Osteocyte (in vitro differentiated cells): ENCODE results near the gene ZNF320. TPM values are rescaled to one million over a fixed set of nuclear protein-coding genes. Genes with fewer than 3 reads are reported as not detected.
"Not testable (repeated sequence)": the region's sequence is repeated elsewhere in the genome, so short reads cannot be mapped to it uniquely, and the experiment has no call there.

Experiments
- DNase-seq: peaks from one replicate; pipeline ENCODE4 v3.0.0; 2021; ENCODE audit warnings: mixed read lengths; ENCODE audit not compliant: unreplicated experiment; ENCODE audit errors: extremely low spot score
- H3K27ac Mint-ChIP-seq: one replicate; pipeline ENCODE4 v1.8.0; 2021; ENCODE audit warnings: mild to moderate bottlenecking, mixed read lengths; ENCODE audit not compliant: unreplicated experiment
- H3K27me3 Mint-ChIP-seq: one replicate; pipeline ENCODE4 v1.8.0; 2021; ENCODE audit warnings: mixed read lengths; ENCODE audit not compliant: unreplicated experiment
- H3K36me3 Mint-ChIP-seq: one replicate; pipeline ENCODE4 v1.8.0; 2021; ENCODE audit warnings: mixed read lengths; ENCODE audit not compliant: unreplicated experiment
- H3K4me1 Mint-ChIP-seq: one replicate; pipeline ENCODE4 v1.8.0; 2021; ENCODE audit warnings: mixed read lengths; ENCODE audit not compliant: unreplicated experiment
- H3K4me3 Mint-ChIP-seq: one replicate; pipeline ENCODE4 v1.8.0; 2021; ENCODE audit warnings: mild to moderate bottlenecking, moderate library complexity, mixed read lengths; ENCODE audit not compliant: unreplicated experiment
- H3K9me3 Mint-ChIP-seq: one replicate; pipeline ENCODE4 v1.8.0; 2021; ENCODE audit warnings: mixed read lengths; ENCODE audit not compliant: unreplicated experiment
- total RNA-seq: library from RNA; stranded (reverse); gene quantifications from 2 replicates; pipeline ENCODE4 v1.2.1, GENCODE V29; 2021
- TF ChIP-seq, protein P1 (sequence below): fragments of 200-600 bp; sonication (generic); IDR thresholded peaks from 2 replicates; pipeline ENCODE4 v1.5.0; 2021; ENCODE audit warnings: antibody characterized with exemption, mild to moderate bottlenecking, moderate library complexity

Gene ZNF320
- total RNA-seq, 1 donor from 2014 or later = 20.1 TPM

- TF ChIP-seq, protein P1, sequence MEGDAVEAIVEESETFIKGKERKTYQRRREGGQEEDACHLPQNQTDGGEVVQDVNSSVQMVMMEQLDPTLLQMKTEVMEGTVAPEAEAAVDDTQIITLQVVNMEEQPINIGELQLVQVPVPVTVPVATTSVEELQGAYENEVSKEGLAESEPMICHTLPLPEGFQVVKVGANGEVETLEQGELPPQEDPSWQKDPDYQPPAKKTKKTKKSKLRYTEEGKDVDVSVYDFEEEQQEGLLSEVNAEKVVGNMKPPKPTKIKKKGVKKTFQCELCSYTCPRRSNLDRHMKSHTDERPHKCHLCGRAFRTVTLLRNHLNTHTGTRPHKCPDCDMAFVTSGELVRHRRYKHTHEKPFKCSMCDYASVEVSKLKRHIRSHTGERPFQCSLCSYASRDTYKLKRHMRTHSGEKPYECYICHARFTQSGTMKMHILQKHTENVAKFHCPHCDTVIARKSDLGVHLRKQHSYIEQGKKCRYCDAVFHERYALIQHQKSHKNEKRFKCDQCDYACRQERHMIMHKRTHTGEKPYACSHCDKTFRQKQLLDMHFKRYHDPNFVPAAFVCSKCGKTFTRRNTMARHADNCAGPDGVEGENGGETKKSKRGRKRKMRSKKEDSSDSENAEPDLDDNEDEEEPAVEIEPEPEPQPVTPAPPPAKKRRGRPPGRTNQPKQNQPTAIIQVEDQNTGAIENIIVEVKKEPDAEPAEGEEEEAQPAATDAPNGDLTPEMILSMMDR = no peak
- Mint-ChIP-seq H3K4me1 (peaks cover 23% of the 10 kb centered on the region), H3K4me3 (no peak overlapping the region), H3K27me3 (no peaks in the 10 kb centered on the region), H3K36me3 (peaks cover 16% of the 10 kb centered on the region), H3K9me3 (no peaks in the 10 kb centered on the region), H3K27ac (no peak overlapping the region)
- DNase-seq = no peak
Observed at GRCh38 chr19:52938761-52939160, 41.3 kb upstream of the ZNF320 start.

- Mint-ChIP-seq H3K27me3 (no peaks in the 10 kb centered on the region), H3K36me3 (peaks cover 24% of the 10 kb centered on the region), H3K4me3 (no peak overlapping the region), H3K4me1 (peaks cover 17% of the 10 kb centered on the region), H3K9me3 (peaks cover 8% of the 10 kb centered on the region), H3K27ac (no peak overlapping the region)
- TF ChIP-seq, protein P1 = no peak
- DNase-seq = no peak
Observed at GRCh38 chr19:52936954-52937325, 39.5 kb upstream of the ZNF320 start.

DNA sequence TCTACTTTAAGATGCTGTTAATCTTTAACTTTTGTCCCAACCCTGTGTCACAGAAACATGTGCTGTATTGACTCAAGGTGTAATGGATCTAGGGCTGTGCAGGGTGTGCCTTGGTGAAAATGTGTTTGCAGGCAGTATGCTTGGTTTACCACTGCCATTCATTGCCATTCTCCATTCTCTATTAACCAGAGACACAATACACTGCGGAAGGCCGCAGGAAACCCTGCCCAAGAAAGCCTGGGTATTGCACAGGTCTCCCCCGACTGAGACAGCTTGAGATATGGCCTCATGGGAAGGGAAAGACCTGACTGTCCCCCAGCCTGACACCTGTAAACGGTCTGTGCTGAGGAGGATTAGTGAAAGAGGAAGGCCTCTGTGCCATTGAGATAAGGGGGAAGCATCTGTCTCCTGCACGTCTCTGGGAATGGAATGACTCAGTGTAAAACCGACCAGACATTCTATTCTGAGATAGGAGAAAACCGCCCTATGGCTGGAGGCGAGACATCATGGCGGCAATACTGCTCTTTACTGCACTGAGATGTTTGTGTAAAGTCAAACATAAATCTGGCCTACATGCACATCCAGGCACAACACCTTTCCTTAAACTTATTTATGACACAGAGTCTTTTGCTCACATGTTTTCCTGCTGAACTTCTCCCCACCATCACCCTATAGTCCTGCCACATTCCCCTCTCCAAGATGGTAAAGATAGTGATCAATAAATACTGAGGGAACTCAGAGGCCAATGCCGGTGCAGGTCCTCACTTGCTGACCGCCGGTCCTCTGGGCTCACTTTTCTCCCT, 38.9 kb upstream of the ZNF320 start:
- Mint-ChIP-seq H3K36me3 (peaks cover 26% of the 10 kb centered on the region), H3K9me3 (peaks cover 8% of the 10 kb centered on the region), H3K27me3 (no peaks in the 10 kb centered on the region), H3K27ac (no peak overlapping the region), H3K4me3 (no peak overlapping the region), H3K4me1 (peaks cover 11% of the 10 kb centered on the region)
- no peak for DNase-seq
- TF ChIP-seq, protein P1 = no peak

- TF ChIP-seq, protein P1 = no peak
- Mint-ChIP-seq H3K4me1 (peaks cover 8% of the 10 kb centered on the region), H3K36me3 (peaks cover 26% of the 10 kb centered on the region), H3K27me3 (no peaks in the 10 kb centered on the region), H3K27ac (no peak overlapping the region), H3K4me3 (no peak overlapping the region), H3K9me3 (peaks cover 8% of the 10 kb centered on the region)
- no peak for DNase-seq
Observed at GRCh38 chr19:52935434-52935833, 38.0 kb upstream of the ZNF320 start.

DNA sequence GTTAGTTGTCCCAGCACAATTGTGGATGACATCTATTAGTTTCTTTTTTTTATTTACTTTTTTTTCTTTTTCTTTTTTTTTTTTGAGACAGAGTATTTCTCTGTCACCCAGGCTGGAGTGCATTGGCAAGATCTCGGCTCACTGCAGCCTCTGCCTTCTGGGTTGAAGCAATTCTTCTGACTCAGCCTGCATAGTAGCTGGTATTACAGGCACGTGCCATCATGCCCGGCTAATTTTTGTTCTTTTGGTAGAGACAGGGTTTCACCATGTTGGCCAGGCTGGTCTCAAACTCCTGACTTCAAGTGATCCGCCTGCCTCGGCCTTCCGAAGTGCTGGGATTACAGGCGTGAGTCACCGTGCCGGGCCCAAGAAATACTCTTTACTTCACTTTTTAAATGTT, 27.2 kb upstream of the ZNF320 start:
- H3K9me3 Mint-ChIP-seq, H3K27ac Mint-ChIP-seq, DNase-seq, H3K4me3 Mint-ChIP-seq, H3K27me3 Mint-ChIP-seq: not testable (repeated sequence)
- H3K4me1 Mint-ChIP-seq = peaks cover 24% of the 10 kb centered on the region
- H3K36me3 Mint-ChIP-seq = peaks cover 19% of the 10 kb centered on the region
